HepG2 (cell line): ENCODE data around the gene ODC1. TPM values are rescaled to one million over a fixed set of nuclear protein-coding genes. Genes with fewer than 3 reads are reported as not detected.
A peak's percentile ranks its signal among the peaks of the same experiment; 100 is the strongest.

Experiments used
- HOXA9 ChIP-seq: sonication (generic); formaldehyde crosslinking; IDR thresholded peaks from 2 replicates; pipeline ENCODE4 v1.8.1; 2022; ENCODE audit warnings: missing genetic modification reagents, mild to moderate bottlenecking, moderate library complexity, borderline replicate concordance
- MATR3 ChIP-seq: sonication (generic); formaldehyde crosslinking; IDR thresholded peaks from 2 replicates; pipeline ENCODE4 v1.4.0; 2020; ENCODE audit warnings: missing genetic modification reagents
- NAIF1 ChIP-seq: sonication (generic); formaldehyde crosslinking; IDR thresholded peaks from 2 replicates; pipeline ENCODE4 v1.5.0; 2020; ENCODE audit warnings: mild to moderate bottlenecking, missing genetic modification reagents, borderline replicate concordance
- UBTF ChIP-seq: sonication (generic); formaldehyde crosslinking; IDR thresholded peaks from 2 replicates; pipeline ENCODE4 v1.4.0; 2020; ENCODE audit warnings: mild to moderate bottlenecking, missing genetic modification reagents
- ZBTB25 ChIP-seq: IDR thresholded peaks from 2 replicates; pipeline ENCODE4 v1.6.1; 2018; ENCODE audit warnings: missing genetic modification reagents
- ZC3H13 ChIP-seq: sonication (generic); formaldehyde crosslinking; IDR thresholded peaks from 2 replicates; pipeline ENCODE4 v1.8.1; 2023; ENCODE audit warnings: mild to moderate bottlenecking, missing genetic modification reagents, moderate library complexity
- ZNF382 ChIP-seq: sonication (generic); formaldehyde crosslinking; IDR thresholded peaks from 2 replicates; pipeline ENCODE4 v1.5.0; 2020; ENCODE audit warnings: missing genetic modification reagents, mild to moderate bottlenecking, borderline replicate concordance
- ZNF407 ChIP-seq: sonication (generic); formaldehyde crosslinking; IDR thresholded peaks from one replicate; pipeline ENCODE4 v1.5.1; 2020; ENCODE audit warnings: mild to moderate bottlenecking, missing genetic modification reagents; ENCODE audit errors: not compliant biosample characterization
- ZNF746 ChIP-seq: sonication (generic); formaldehyde crosslinking; IDR thresholded peaks from 2 replicates; pipeline ENCODE4 v1.8.0; 2022; ENCODE audit warnings: mild to moderate bottlenecking, missing genetic modification reagents
- ZNF782 ChIP-seq: sonication (generic); formaldehyde crosslinking; IDR thresholded peaks from 2 replicates; pipeline ENCODE4 v1.4.0; 2020; ENCODE audit warnings: missing genetic modification reagents, mild to moderate bottlenecking, borderline replicate concordance
- polyA plus RNA-seq, 8 experiments: library from polyadenylated mRNA; depleted of rRNA in 3 of 8; stranded (reverse) in 7 of 8; unstranded in 1 of 8; fragments of >200 nt; fragmentation: Illumina TruSeq in 4 of 8; extraction: Trizol in 4 of 8; gene quantifications; 2 replicates each; pipeline versions ENCODE4 v1.2.1 to v1.2.3, GENCODE V29; 2011 to 2016; ENCODE audit warnings: low read depth in 4 of 8, missing spikeins in 1 of 8, mixed read lengths in 1 of 8; ENCODE audit not compliant: insufficient read depth in 1 of 8
- total RNA-seq, 5 experiments: library from RNA; depleted of rRNA; stranded (reverse); fragments of >200 nt; fragmentation: Illumina TruSeq; extraction: Trizol; gene quantifications; 2 replicates each; pipeline ENCODE4 v1.2.3, GENCODE V29; 2016; ENCODE audit warnings: low read depth in 1 of 5

The ODC1 gene
- total and polyA plus RNA-seq, 2 of the 13 experiments (the other 11 are each of a cell fraction or from before 2014, with no cell fraction given): 142 to 371 TPM

GRCh38 chr2:10400978-10401951 is 46.9 kb downstream of the ODC1 start (continued):
- TF ChIP-seq NAIF1: no peak
- no peak for TF ChIP-seq ZNF782 (CRISPR knock-in tag)
- no peak for TF ChIP-seq ZNF746 (CRISPR knock-in tag)
- TF ChIP-seq ZNF407 (CRISPR knock-in tag): peak; percentile 68
- TF ChIP-seq UBTF (CRISPR knock-in tag): peak; percentile 89
- TF ChIP-seq ZNF382 (CRISPR knock-in tag): no peak
- TF ChIP-seq MATR3: no peak
- no peak for TF ChIP-seq ZC3H13 (CRISPR knock-in tag)
- no peak for TF ChIP-seq HOXA9 (CRISPR knock-in tag)
- no peak for TF ChIP-seq ZBTB25 (CRISPR knock-in tag)
